Stomach smooth muscle (tissue), 2 donors: ENCODE results near the gene MRC1.

Experiments used
- H3K27ac ChIP-seq: one replicate; pipeline ENCODE4 v1.7.0; 2013; ENCODE audit warnings: mild to moderate bottlenecking, low read length, inconsistent platforms
- H3K27me3 ChIP-seq, 2 donors: one replicate each; pipeline ENCODE4 v1.7.0; 2013; ENCODE audit warnings: low read length in 2 of 2; ENCODE audit not compliant: insufficient read depth in 2 of 2, control insufficient read depth in 1 of 2
- H3K36me3 ChIP-seq, 2 donors: one replicate each; pipeline ENCODE4 v1.7.0; 2013; ENCODE audit warnings: low read length in 2 of 2; ENCODE audit not compliant: control insufficient read depth in 2 of 2, insufficient read depth in 2 of 2
- H3K4me1 ChIP-seq: one replicate; pipeline ENCODE4 v1.7.0; 2013; ENCODE audit warnings: low read length; ENCODE audit not compliant: control insufficient read depth, insufficient read depth
- H3K4me3 ChIP-seq, 2 donors: one replicate each; pipeline ENCODE4 v1.7.0; 2013; ENCODE audit warnings: low read length in 2 of 2
- H3K9ac ChIP-seq, 2 donors: one replicate each; pipeline ENCODE4 v1.7.0; 2013; ENCODE audit warnings: low read length in 2 of 2, mild to moderate bottlenecking in 1 of 2
- H3K9me3 ChIP-seq, 2 donors: one replicate each; pipeline ENCODE4 v1.7.0; 2013; ENCODE audit warnings: low read length in 2 of 2; ENCODE audit not compliant: control insufficient read depth in 2 of 2
- donor health status: healthy.
- donor health status: Pancreatic carcinoma.

Gene MRC1

GRCh38 chr10:17819836-17820235 lies 10.7 kb downstream of the MRC1 start:
- H3K27ac ChIP-seq: no peak overlapping the region
- H3K4me1 ChIP-seq: no peaks in the 10 kb centered on the region
- no peaks in the 10 kb centered on the region for H3K27me3 ChIP-seq
- no peaks in the 10 kb centered on the region for H3K9me3 ChIP-seq
- no peak overlapping the region for H3K9ac ChIP-seq
- H3K36me3 ChIP-seq: no peaks in the 10 kb centered on the region
- no peak overlapping the region for H3K4me3 ChIP-seq

GRCh38 chr10:17820943-17821342 lies 11.8 kb downstream of the MRC1 start:
- no peaks in the 10 kb centered on the region for H3K9me3 ChIP-seq
- no peaks in the 10 kb centered on the region for H3K4me1 ChIP-seq

GRCh38 chr10:17821893-17822292 lies 12.7 kb downstream of the MRC1 start:
- no peak overlapping the region for H3K4me3 ChIP-seq
- H3K27me3 ChIP-seq: no peaks in the 10 kb centered on the region
- no peaks in the 10 kb centered on the region for H3K36me3 ChIP-seq
- no peak overlapping the region for H3K9ac ChIP-seq
- no peaks in the 10 kb centered on the region for H3K4me1 ChIP-seq
- no peaks in the 10 kb centered on the region for H3K9me3 ChIP-seq
- H3K27ac ChIP-seq: no peak overlapping the region

More at GRCh38 chr10:17820943-17821342, 11.8 kb downstream of the MRC1 start:
- H3K36me3 ChIP-seq: no peaks in the 10 kb centered on the region
- no peaks in the 10 kb centered on the region for H3K27me3 ChIP-seq
- no peak overlapping the region for H3K27ac ChIP-seq
- H3K4me3 ChIP-seq: no peak overlapping the region
- H3K9ac ChIP-seq: no peak overlapping the region

GRCh38 chr10:17831341-17831740 lies 22.2 kb downstream of the MRC1 start:
- H3K4me3 ChIP-seq: no peak overlapping the region
- no peaks in the 10 kb centered on the region for H3K36me3 ChIP-seq
- no peak overlapping the region for H3K9ac ChIP-seq
- H3K9me3 ChIP-seq: no peaks in the 10 kb centered on the region
- H3K4me1 ChIP-seq: peaks cover 3% of the 10 kb centered on the region
- no peaks in the 10 kb centered on the region for H3K27me3 ChIP-seq
- H3K27ac ChIP-seq: no peak overlapping the region

GRCh38 chr10:17831896-17832295 lies 22.7 kb downstream of the MRC1 start:
- no peaks in the 10 kb centered on the region for H3K9me3 ChIP-seq
- no peaks in the 10 kb centered on the region for H3K36me3 ChIP-seq
- H3K27ac ChIP-seq: no peak overlapping the region
- H3K9ac ChIP-seq: no peak overlapping the region
- no peaks in the 10 kb centered on the region for H3K27me3 ChIP-seq
- peaks cover 3% of the 10 kb centered on the region for H3K4me1 ChIP-seq
- H3K4me3 ChIP-seq: no peak overlapping the region

GRCh38 chr10:17833656-17834055 lies 24.5 kb downstream of the MRC1 start:
- Histone ChIP-seq H3K36me3 (no peaks in the 10 kb centered on the region), H3K4me1 (peaks cover 3% of the 10 kb centered on the region), H3K27me3 (no peaks in the 10 kb centered on the region)

GRCh38 chr10:17835688-17836087 lies 26.5 kb downstream of the MRC1 start:
- H3K9me3 ChIP-seq: no peaks in the 10 kb centered on the region
- no peak overlapping the region for H3K4me3 ChIP-seq

More at GRCh38 chr10:17833656-17834055, 24.5 kb downstream of the MRC1 start:
- no peak overlapping the region for H3K4me3 ChIP-seq
- H3K27ac ChIP-seq: no peak overlapping the region
- no peaks in the 10 kb centered on the region for H3K9me3 ChIP-seq
- no peak overlapping the region for H3K9ac ChIP-seq

GRCh38 chr10:17836942-17837341 lies 27.8 kb downstream of the MRC1 start:
- Histone ChIP-seq H3K36me3 (no peaks in the 10 kb centered on the region), H3K27me3 (no peaks in the 10 kb centered on the region), H3K9me3 (no peaks in the 10 kb centered on the region), H3K9ac (peak overlapping the region in 1 of 2 donors; percentile 29), H3K4me3 (peak overlapping the region in 1 of 2 donors; percentile 35), H3K4me1 (peaks cover 3% of the 10 kb centered on the region), H3K27ac (no peak overlapping the region)

More at GRCh38 chr10:17835688-17836087, 26.5 kb downstream of the MRC1 start:
- H3K27me3 ChIP-seq: no peaks in the 10 kb centered on the region
- peaks cover 3% of the 10 kb centered on the region for H3K4me1 ChIP-seq
- H3K9ac ChIP-seq: no peak overlapping the region
- H3K27ac ChIP-seq: no peak overlapping the region
- H3K36me3 ChIP-seq: no peaks in the 10 kb centered on the region

- Histone ChIP-seq H3K4me1 (peaks cover 3% of the 10 kb centered on the region), H3K36me3 (no peaks in the 10 kb centered on the region), H3K9ac (no peak overlapping the region), H3K27me3 (no peaks in the 10 kb centered on the region), H3K9me3 (no peaks in the 10 kb centered on the region), H3K27ac (no peak overlapping the region), H3K4me3 (no peak overlapping the region)
Observed at GRCh38 chr10:17838080-17838648, 29.0 kb downstream of the MRC1 start.

GRCh38 chr10:17841050-17841449 lies 31.9 kb downstream of the MRC1 start:
- H3K27me3 ChIP-seq: no peaks in the 10 kb centered on the region
- H3K36me3 ChIP-seq: no peaks in the 10 kb centered on the region
- no peaks in the 10 kb centered on the region for H3K9me3 ChIP-seq
- no peak overlapping the region for H3K9ac ChIP-seq
- no peak overlapping the region for H3K27ac ChIP-seq
- no peaks in the 10 kb centered on the region for H3K4me1 ChIP-seq
- H3K4me3 ChIP-seq: no peak overlapping the region

GRCh38 chr10:17842641-17843040 lies 33.5 kb downstream of the MRC1 start:
- Histone ChIP-seq H3K4me3 (no peak overlapping the region), H3K9me3 (no peaks in the 10 kb centered on the region), H3K4me1 (no peaks in the 10 kb centered on the region), H3K27me3 (no peaks in the 10 kb centered on the region), H3K9ac (no peak overlapping the region), H3K36me3 (no peaks in the 10 kb centered on the region), H3K27ac (no peak overlapping the region)
